ENCODE data around the gene ELFN1.

ELFN1 gene

DNA sequence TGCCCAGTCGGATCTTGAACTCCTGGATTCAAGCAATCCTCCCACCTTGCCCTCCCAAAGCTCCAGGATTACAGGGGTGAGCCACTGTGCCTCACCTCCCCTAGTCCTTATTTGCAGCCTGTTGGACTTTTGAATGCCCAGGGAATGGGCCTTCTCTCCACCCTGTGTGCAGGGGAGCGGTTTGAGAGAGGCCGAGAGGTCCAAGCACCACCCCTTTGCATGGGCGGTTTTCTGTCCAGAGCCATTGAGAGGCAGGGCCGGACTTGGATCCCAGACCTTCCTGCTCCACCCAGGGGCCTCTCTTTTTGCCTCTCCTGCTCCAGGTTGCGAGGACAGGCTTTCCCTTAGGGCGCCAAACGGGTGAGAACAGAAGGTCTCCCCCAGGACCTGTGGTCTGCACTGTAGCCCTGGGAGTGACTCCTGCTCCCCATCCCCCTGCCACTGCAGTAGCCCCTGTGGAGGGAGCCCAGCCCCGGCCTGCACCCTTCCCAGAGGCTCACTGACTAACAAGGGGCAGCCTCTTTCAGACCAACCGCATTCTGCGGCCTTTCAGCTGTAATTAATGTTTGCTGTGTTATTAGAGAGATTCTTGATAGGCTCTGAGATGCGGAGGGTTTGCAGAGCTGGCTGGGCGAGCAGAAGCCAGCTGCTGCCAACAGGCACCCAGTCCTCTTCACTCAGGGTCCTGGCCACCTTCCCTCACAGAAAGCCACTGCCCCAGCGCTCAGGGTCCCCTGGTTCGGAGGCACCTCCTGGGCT is 57.9 kb downstream of the ELFN1 start:
- TF ChIP-seq SIN3A (IDR thresholded peaks at IDR 0.05; ENCODE audit: borderline replicate concordance, insufficient read depth, low read length) = no peak
- no peak for TF ChIP-seq POLR2AphosphoS5 (IDR thresholded peaks at IDR 0.05; ENCODE audit: low read depth, low read length)
- TF ChIP-seq, protein P1, sequence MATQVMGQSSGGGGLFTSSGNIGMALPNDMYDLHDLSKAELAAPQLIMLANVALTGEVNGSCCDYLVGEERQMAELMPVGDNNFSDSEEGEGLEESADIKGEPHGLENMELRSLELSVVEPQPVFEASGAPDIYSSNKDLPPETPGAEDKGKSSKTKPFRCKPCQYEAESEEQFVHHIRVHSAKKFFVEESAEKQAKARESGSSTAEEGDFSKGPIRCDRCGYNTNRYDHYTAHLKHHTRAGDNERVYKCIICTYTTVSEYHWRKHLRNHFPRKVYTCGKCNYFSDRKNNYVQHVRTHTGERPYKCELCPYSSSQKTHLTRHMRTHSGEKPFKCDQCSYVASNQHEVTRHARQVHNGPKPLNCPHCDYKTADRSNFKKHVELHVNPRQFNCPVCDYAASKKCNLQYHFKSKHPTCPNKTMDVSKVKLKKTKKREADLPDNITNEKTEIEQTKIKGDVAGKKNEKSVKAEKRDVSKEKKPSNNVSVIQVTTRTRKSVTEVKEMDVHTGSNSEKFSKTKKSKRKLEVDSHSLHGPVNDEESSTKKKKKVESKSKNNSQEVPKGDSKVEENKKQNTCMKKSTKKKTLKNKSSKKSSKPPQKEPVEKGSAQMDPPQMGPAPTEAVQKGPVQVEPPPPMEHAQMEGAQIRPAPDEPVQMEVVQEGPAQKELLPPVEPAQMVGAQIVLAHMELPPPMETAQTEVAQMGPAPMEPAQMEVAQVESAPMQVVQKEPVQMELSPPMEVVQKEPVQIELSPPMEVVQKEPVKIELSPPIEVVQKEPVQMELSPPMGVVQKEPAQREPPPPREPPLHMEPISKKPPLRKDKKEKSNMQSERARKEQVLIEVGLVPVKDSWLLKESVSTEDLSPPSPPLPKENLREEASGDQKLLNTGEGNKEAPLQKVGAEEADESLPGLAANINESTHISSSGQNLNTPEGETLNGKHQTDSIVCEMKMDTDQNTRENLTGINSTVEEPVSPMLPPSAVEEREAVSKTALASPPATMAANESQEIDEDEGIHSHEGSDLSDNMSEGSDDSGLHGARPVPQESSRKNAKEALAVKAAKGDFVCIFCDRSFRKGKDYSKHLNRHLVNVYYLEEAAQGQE (IDR thresholded peaks at IDR 0.05; ENCODE audit: insufficient read depth in 1 of 2, low read depth in 2 of 2, low read length in 2 of 2) = no peak
- no peak for TF ChIP-seq TAF1 (IDR thresholded peaks at IDR 0.05; ENCODE audit: borderline replicate concordance, insufficient read depth, low read length)
- no peak for TF ChIP-seq FOXP2 (optimal IDR thresholded peaks at IDR 0.05; ENCODE audit: borderline replicate concordance, extremely low read depth, extremely low read length, insufficient read depth)

DNA sequence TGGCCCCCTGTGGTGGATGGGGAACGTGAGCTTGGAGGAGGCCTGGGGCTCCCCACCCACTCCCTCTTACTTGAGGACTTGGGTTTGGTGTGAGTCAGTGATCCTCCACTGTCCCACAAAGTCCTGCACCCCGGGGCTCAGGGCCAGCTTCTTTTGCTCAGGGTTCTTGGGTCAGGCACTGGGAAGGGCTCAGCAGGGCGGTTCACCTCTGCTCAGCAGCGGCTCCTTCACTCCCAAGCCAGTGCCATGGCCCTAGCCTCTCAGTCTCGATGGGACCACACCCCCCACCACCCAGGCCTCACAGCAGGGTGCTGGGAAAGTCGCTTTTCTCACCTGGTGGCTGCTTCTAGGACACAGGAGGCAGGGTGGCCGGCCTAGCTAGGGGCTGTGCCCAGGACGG is 59.1 kb downstream of the ELFN1 start:
- TF ChIP-seq TAF1 (IDR thresholded peaks at IDR 0.05; ENCODE audit: borderline replicate concordance, insufficient read depth, low read length) = no peak
- no peak for TF ChIP-seq POLR2AphosphoS5 (IDR thresholded peaks at IDR 0.05; ENCODE audit: low read depth, low read length)
- TF ChIP-seq FOXP2 (optimal IDR thresholded peaks at IDR 0.05; ENCODE audit: borderline replicate concordance, extremely low read depth, extremely low read length, insufficient read depth) = no peak
- TF ChIP-seq SIN3A (IDR thresholded peaks at IDR 0.05; ENCODE audit: borderline replicate concordance, insufficient read depth, low read length) = no peak
- TF ChIP-seq, protein P1 (IDR thresholded peaks at IDR 0.05; ENCODE audit: insufficient read depth in 1 of 2, low read depth in 2 of 2, low read length in 2 of 2) = no peak

DNA sequence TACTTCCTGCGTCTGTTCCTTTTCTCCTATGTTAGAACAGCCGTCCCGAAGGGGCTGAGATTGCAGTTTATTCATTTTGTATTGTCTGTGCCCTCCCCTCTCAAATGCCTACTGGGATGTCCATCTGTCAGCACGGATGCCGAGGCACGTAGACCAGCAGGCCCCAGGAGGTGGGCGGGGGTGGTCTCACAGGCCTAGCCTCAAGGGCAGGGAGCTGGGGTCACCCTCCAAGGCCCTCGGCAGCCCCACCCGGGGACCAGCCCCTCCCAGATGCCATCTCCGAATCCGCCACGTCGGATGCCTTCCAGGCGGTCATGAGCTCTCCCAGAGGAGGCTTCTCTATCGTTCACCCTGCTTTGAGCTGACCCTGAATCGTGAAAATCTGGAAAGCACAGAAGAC is 59.7 kb downstream of the ELFN1 start:
- TF ChIP-seq TAF1 (IDR thresholded peaks at IDR 0.05; ENCODE audit: borderline replicate concordance, insufficient read depth, low read length) = no peak
- TF ChIP-seq FOXP2 (optimal IDR thresholded peaks at IDR 0.05; ENCODE audit: borderline replicate concordance, extremely low read depth, extremely low read length, insufficient read depth) = no peak
- TF ChIP-seq SIN3A (IDR thresholded peaks at IDR 0.05; ENCODE audit: borderline replicate concordance, insufficient read depth, low read length) = no peak
- TF ChIP-seq, protein P1 (IDR thresholded peaks at IDR 0.05; ENCODE audit: insufficient read depth in 1 of 2, low read depth in 2 of 2, low read length in 2 of 2) = no peak
- no peak for TF ChIP-seq POLR2AphosphoS5 (IDR thresholded peaks at IDR 0.05; ENCODE audit: low read depth, low read length)

DNA sequence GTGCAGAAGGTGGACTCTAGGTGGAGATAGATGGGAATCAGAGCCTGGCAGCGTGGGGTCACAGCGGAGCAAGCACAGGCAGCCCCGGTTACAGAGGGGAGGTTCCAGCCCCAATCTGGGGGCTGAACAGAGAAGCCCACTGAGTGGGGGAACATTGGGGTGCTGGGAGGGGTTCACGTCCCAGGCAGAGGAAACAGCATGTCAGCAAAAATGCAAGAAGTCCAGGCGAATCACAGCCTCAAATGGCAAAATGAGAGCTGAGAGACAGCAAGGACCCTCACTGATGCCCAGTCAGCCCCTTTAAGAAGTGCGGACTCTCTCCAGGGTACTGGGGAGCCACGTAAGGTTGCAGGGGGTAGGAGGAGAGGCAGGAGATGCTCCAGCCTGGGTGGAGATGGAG is 62.0 kb downstream of the ELFN1 start:
- TF ChIP-seq SIN3A (IDR thresholded peaks at IDR 0.05; ENCODE audit: borderline replicate concordance, insufficient read depth, low read length) (no peak), POLR2AphosphoS5 (IDR thresholded peaks at IDR 0.05; ENCODE audit: low read depth, low read length) (no peak), FOXP2 (optimal IDR thresholded peaks at IDR 0.05; ENCODE audit: borderline replicate concordance, extremely low read depth, extremely low read length, insufficient read depth) (no peak), TAF1 (IDR thresholded peaks at IDR 0.05; ENCODE audit: borderline replicate concordance, insufficient read depth, low read length) (no peak)
- TF ChIP-seq, protein P1 (IDR thresholded peaks at IDR 0.05; ENCODE audit: insufficient read depth in 1 of 2, low read depth in 2 of 2, low read length in 2 of 2) = no peak
